T-helper 1 cell treated with Interleukin-12 subunit alpha and Interleukin-12 subunit beta and Interleukin-4 antibody, amounts not matched to agents 30 μg/mL and 1 μg/mL, for 36 hours (primary cell): Measurements from ENCODE around the gene CDK14.

Source experiments
- H3K27ac Mint-ChIP-seq: one replicate; pipeline ENCODE4 v1.8.0; 2021; ENCODE audit warnings: mild to moderate bottlenecking, mixed read lengths
- H3K27me3 Mint-ChIP-seq: one replicate; pipeline ENCODE4 v1.8.0; 2021; ENCODE audit warnings: low read depth, mixed read lengths
- H3K36me3 Mint-ChIP-seq: one replicate; pipeline ENCODE4 v1.8.0; 2021; ENCODE audit warnings: low read depth, mixed read lengths
- H3K4me1 Mint-ChIP-seq: one replicate; pipeline ENCODE4 v1.8.0; 2021; ENCODE audit warnings: low read depth, mixed read lengths
- H3K4me3 Mint-ChIP-seq: one replicate; pipeline ENCODE4 v1.8.0; 2021; ENCODE audit warnings: mild to moderate bottlenecking, moderate library complexity, mixed read lengths
- H3K9me3 Mint-ChIP-seq: one replicate; pipeline ENCODE4 v1.8.0; 2021; ENCODE audit warnings: mixed read lengths

The CDK14 gene

GRCh38 chr7:90698616-90699015 is 102.5 kb downstream of the CDK14 start:
- H3K9me3 Mint-ChIP-seq = no peaks in the 10 kb centered on the region
- peaks cover 2% of the 10 kb centered on the region for H3K4me1 Mint-ChIP-seq
- no peaks in the 10 kb centered on the region for H3K27me3 Mint-ChIP-seq
- no peaks in the 10 kb centered on the region for H3K36me3 Mint-ChIP-seq
- no peak overlapping the region for H3K4me3 Mint-ChIP-seq
- H3K27ac Mint-ChIP-seq = no peak overlapping the region

- H3K4me3 Mint-ChIP-seq = peak overlapping the region; percentile 23
- H3K27ac Mint-ChIP-seq = no peak overlapping the region
- no peaks in the 10 kb centered on the region for H3K36me3 Mint-ChIP-seq
- H3K4me1 Mint-ChIP-seq = peaks cover 2% of the 10 kb centered on the region
- peaks cover 3% of the 10 kb centered on the region for H3K27me3 Mint-ChIP-seq
- no peaks in the 10 kb centered on the region for H3K9me3 Mint-ChIP-seq
Measured at GRCh38 chr7:90701021-90701420, 104.9 kb downstream of the CDK14 start.

GRCh38 chr7:90701771-90702170 is 105.7 kb downstream of the CDK14 start:
- peaks cover 2% of the 10 kb centered on the region for H3K4me1 Mint-ChIP-seq
- H3K36me3 Mint-ChIP-seq = no peaks in the 10 kb centered on the region
- peaks cover 3% of the 10 kb centered on the region for H3K27me3 Mint-ChIP-seq
- H3K9me3 Mint-ChIP-seq = no peaks in the 10 kb centered on the region
- no peak overlapping the region for H3K27ac Mint-ChIP-seq
- no peak overlapping the region for H3K4me3 Mint-ChIP-seq

- Mint-ChIP-seq H3K4me3 (no peak overlapping the region), H3K27me3 (peaks cover 3% of the 10 kb centered on the region), H3K4me1 (peaks cover 4% of the 10 kb centered on the region), H3K36me3 (no peaks in the 10 kb centered on the region), H3K9me3 (no peaks in the 10 kb centered on the region), H3K27ac (no peak overlapping the region)
Measured at GRCh38 chr7:90705391-90706071, 109.4 kb downstream of the CDK14 start.

GRCh38 chr7:90706072-90706716 is 110.1 kb downstream of the CDK14 start:
- H3K27ac Mint-ChIP-seq = no peak overlapping the region
- H3K4me1 Mint-ChIP-seq = peaks cover 2% of the 10 kb centered on the region
- no peak overlapping the region for H3K4me3 Mint-ChIP-seq
- H3K36me3 Mint-ChIP-seq = no peaks in the 10 kb centered on the region
- no peaks in the 10 kb centered on the region for H3K9me3 Mint-ChIP-seq
- peaks cover 3% of the 10 kb centered on the region for H3K27me3 Mint-ChIP-seq

- peaks cover 3% of the 10 kb centered on the region for H3K27me3 Mint-ChIP-seq
- no peak overlapping the region for H3K4me3 Mint-ChIP-seq
- H3K36me3 Mint-ChIP-seq = no peaks in the 10 kb centered on the region
- H3K27ac Mint-ChIP-seq = no peak overlapping the region
- no peaks in the 10 kb centered on the region for H3K9me3 Mint-ChIP-seq
- H3K4me1 Mint-ChIP-seq = peaks cover 2% of the 10 kb centered on the region
Measured at GRCh38 chr7:90708841-90709317, 112.8 kb downstream of the CDK14 start.

GRCh38 chr7:90709501-90710465 is 113.7 kb downstream of the CDK14 start:
- Mint-ChIP-seq H3K9me3 (no peaks in the 10 kb centered on the region), H3K27ac (no peak overlapping the region), H3K27me3 (no peaks in the 10 kb centered on the region), H3K4me1 (peaks cover 2% of the 10 kb centered on the region), H3K36me3 (no peaks in the 10 kb centered on the region), H3K4me3 (no peak overlapping the region)

GRCh38 chr7:90710466-90710850 is 114.3 kb downstream of the CDK14 start:
- H3K4me1 Mint-ChIP-seq = peaks cover 2% of the 10 kb centered on the region
- H3K9me3 Mint-ChIP-seq = no peaks in the 10 kb centered on the region
- no peak overlapping the region for H3K27ac Mint-ChIP-seq
- no peak overlapping the region for H3K4me3 Mint-ChIP-seq
- H3K27me3 Mint-ChIP-seq = no peaks in the 10 kb centered on the region
- H3K36me3 Mint-ChIP-seq = no peaks in the 10 kb centered on the region

GRCh38 chr7:90713628-90714027 is 117.5 kb downstream of the CDK14 start:
- Mint-ChIP-seq H3K27ac (no peak overlapping the region), H3K9me3 (no peaks in the 10 kb centered on the region), H3K36me3 (no peaks in the 10 kb centered on the region), H3K4me1 (peaks cover 2% of the 10 kb centered on the region), H3K27me3 (no peaks in the 10 kb centered on the region), H3K4me3 (no peak overlapping the region)

- no peak overlapping the region for H3K4me3 Mint-ChIP-seq
- H3K9me3 Mint-ChIP-seq = no peaks in the 10 kb centered on the region
- no peaks in the 10 kb centered on the region for H3K4me1 Mint-ChIP-seq
- no peaks in the 10 kb centered on the region for H3K27me3 Mint-ChIP-seq
- H3K36me3 Mint-ChIP-seq = no peaks in the 10 kb centered on the region
- H3K27ac Mint-ChIP-seq = no peak overlapping the region
Measured at GRCh38 chr7:90715067-90715466, 118.9 kb downstream of the CDK14 start.

GRCh38 chr7:90717296-90718060 is 121.4 kb downstream of the CDK14 start:
- no peak overlapping the region for H3K27ac Mint-ChIP-seq
- H3K4me3 Mint-ChIP-seq = no peak overlapping the region
- H3K9me3 Mint-ChIP-seq = no peaks in the 10 kb centered on the region
- no peaks in the 10 kb centered on the region for H3K27me3 Mint-ChIP-seq
- no peaks in the 10 kb centered on the region for H3K36me3 Mint-ChIP-seq
- no peaks in the 10 kb centered on the region for H3K4me1 Mint-ChIP-seq

- H3K4me1 Mint-ChIP-seq = no peaks in the 10 kb centered on the region
- H3K27ac Mint-ChIP-seq = no peak overlapping the region
- no peak overlapping the region for H3K4me3 Mint-ChIP-seq
- no peaks in the 10 kb centered on the region for H3K9me3 Mint-ChIP-seq
- H3K27me3 Mint-ChIP-seq = no peaks in the 10 kb centered on the region
- no peaks in the 10 kb centered on the region for H3K36me3 Mint-ChIP-seq
Measured at GRCh38 chr7:90719155-90719554, 123.0 kb downstream of the CDK14 start.

- Mint-ChIP-seq H3K4me3 (no peak overlapping the region), H3K36me3 (no peaks in the 10 kb centered on the region), H3K27me3 (no peaks in the 10 kb centered on the region), H3K4me1 (no peaks in the 10 kb centered on the region), H3K27ac (no peak overlapping the region), H3K9me3 (no peaks in the 10 kb centered on the region)
Measured at GRCh38 chr7:90720984-90721760, 125.1 kb downstream of the CDK14 start.
